Mammary epithelial cell (primary cell): ENCODE results near the gene FMO4.

ENCODE experiments used
- CTCF ChIP-seq, 2 donors: IDR thresholded peaks in 1 of 2; conservative IDR thresholded peaks in 1 of 2; 2 replicates each; pipeline ENCODE4 v1.5.1; 2011 to 2012; ENCODE audit warnings: inconsistent platforms in 2 of 2, low read length in 2 of 2, mild to moderate bottlenecking in 2 of 2, control low read depth in 1 of 2, low read depth in 1 of 2; ENCODE audit not compliant: insufficient read depth in 1 of 2; ENCODE audit errors: extremely low read depth in 1 of 2
- EZH2 ChIP-seq: IDR thresholded peaks from 2 replicates; pipeline ENCODE4 v1.6.1; 2012; ENCODE audit warnings: low read length, inconsistent platforms, borderline replicate concordance

GRCh38 chr1:171292799-171293198 is 21.2 kb upstream of the FMO4 start:
- no peak for TF ChIP-seq CTCF (conservative IDR thresholded peaks at IDR 0.05 in 1 of 2, IDR thresholded peaks at IDR 0.05 in 1 of 2; ENCODE audit: extremely low read depth in 1 of 2, insufficient read depth in 1 of 2, low read depth in 1 of 2, low read length in 2 of 2)
- TF ChIP-seq EZH2 = no peak
